GM19397 (cell line): Measurements from ENCODE around the gene KIF6.
"Not testable (repeated sequence)": the region's sequence is repeated elsewhere in the genome, so short reads cannot be mapped to it uniquely, and the experiment has no call there.

Source experiments
- ATAC-seq: cut with Tn5 transposase; IDR thresholded peaks from one replicate; pipeline ENCODE4 v1.9.1; 2021; ENCODE audit warnings: mild to moderate bottlenecking, moderate library complexity; ENCODE audit not compliant: unreplicated experiment

The KIF6 gene

GRCh38 chr6:39302669-39303424 lies 422.4 kb downstream of the KIF6 start:
- peak; percentile 80 for ATAC-seq

DNA sequence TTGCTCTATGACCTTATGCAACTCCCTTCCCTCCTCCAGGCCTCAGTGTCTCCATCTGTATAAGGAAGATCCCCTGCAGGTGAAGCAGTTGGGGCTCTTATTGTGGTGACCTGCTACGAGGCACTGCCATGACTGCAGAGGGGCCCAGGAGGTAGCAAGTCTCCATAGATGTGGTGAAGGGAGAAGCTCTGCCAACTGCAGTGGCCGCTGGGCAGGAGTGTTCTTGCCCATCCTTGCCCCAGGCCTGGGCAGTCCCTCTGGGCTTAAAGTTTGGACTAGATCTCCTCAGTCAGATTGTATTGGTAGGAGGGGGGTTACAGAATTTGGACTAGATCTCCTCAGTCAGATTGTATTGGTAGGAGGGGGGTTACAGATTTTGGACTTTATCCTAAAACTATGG lies 423.2 kb downstream of the KIF6 start:
- no peak for ATAC-seq

GRCh38 chr6:39301606-39302005 lies 423.6 kb downstream of the KIF6 start:
- ATAC-seq, result no peak

- no peak for ATAC-seq
Measured at GRCh38 chr6:39300739-39301138, 424.5 kb downstream of the KIF6 start.

DNA sequence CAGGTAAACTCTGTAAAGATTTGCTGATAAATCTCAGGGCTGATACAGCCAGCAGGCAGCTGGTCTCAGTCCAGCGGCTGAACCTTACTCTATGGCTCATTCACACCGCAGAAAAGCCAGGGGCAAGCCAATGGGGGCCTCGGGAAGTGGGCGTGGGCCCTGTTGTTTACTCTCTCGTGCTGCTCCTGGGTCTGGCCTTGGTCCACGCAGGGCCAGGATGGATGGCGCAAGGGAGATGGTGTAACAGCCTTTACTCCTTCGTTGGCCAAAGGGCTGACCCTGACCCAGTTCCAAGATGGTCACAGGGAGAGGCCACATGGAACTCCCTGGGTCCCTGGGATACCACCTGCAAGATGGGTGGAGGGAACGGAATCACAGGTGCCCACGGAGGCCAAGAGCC lies 427.1 kb downstream of the KIF6 start:
- ATAC-seq, result no peak

- ATAC-seq, result no peak
Measured at GRCh38 chr6:39296745-39297640, 428.2 kb downstream of the KIF6 start.

GRCh38 chr6:39295611-39296011 lies 429.6 kb downstream of the KIF6 start:
- no peak for ATAC-seq

DNA sequence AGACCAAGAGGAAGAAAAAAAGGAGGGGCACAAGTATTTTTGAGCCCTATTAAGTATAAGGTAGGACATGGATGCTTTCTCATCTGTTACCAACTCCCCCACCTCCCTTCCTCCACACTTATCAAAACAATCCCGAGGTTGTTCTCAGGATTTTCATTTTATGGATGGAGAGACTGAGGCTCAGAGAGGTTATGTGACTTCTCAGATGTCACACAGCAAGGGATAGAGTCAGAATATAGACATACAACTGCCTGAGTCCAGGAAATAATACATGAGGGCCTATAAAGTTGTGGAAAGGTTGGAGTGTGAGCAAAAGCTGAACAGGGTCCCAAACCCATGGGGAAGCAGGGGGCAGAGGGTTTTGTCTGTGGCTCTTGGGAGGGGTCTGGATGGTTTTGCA lies 430.3 kb downstream of the KIF6 start:
- ATAC-seq, result no peak

GRCh38 chr6:39294133-39294532 lies 431.1 kb downstream of the KIF6 start:
- ATAC-seq, result no peak

DNA sequence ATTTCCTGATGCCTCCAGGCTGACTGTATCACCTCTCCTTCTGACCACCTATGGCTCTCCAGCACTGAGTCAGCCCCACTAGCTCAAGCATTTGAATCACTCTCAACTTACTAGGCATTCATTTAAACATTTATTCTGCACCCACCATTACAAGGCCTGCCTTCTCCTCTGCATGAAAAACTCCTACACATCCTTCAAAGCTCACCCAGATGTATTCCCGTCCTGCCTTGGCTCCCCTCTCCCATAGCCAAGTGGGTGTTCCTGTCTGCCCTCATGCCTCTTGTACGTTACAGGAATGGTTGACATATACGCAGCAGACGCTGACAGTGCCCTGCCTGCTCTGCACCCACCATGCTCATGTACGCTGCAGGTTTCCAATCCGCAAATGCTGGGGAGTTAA lies 432.6 kb downstream of the KIF6 start:
- no peak for ATAC-seq

GRCh38 chr6:39289490-39289889 lies 435.7 kb downstream of the KIF6 start:
- ATAC-seq, result no peak

GRCh38 chr6:39287601-39288000 lies 437.6 kb downstream of the KIF6 start:
- ATAC-seq, result no peak

DNA sequence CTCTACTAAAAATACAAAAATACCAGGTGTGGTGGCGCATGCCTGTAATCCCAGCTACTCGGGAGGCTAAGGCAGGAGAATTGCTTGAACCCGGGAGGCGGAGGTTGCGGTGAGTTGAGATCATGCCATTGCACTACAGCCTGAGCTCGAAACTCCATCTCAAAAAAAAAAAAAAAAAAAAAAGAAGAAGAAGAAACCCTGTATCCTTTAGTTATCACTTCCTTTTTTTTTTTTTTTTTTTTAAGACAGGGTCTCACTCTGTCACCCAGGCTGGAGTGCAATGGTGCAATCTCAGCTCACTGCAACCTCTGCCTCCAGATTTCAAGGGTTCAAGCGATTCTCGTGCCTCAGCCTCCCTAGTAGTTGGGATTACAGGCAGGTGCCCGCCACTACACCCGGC lies 438.6 kb downstream of the KIF6 start:
- not testable (repeated sequence) for ATAC-seq

DNA sequence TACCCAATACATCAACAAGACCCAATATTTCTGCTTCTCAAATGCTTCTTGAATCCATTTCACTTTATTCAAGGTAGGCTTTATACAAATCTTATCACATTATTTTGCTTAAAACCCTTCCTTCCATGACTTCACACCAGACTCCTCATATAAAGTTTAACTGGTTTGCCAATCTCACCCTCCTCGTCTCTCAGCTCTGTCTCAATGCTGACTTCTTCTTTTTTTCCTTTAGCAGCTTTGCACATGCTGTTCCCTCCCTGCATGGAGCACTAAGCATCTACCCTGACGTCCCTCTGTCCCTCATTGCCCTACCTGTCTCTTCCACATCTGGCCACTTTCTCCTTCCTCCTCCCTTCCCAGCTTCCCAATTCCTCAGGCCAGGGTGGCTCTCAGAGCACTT lies 442.4 kb downstream of the KIF6 start:
- no peak for ATAC-seq

DNA sequence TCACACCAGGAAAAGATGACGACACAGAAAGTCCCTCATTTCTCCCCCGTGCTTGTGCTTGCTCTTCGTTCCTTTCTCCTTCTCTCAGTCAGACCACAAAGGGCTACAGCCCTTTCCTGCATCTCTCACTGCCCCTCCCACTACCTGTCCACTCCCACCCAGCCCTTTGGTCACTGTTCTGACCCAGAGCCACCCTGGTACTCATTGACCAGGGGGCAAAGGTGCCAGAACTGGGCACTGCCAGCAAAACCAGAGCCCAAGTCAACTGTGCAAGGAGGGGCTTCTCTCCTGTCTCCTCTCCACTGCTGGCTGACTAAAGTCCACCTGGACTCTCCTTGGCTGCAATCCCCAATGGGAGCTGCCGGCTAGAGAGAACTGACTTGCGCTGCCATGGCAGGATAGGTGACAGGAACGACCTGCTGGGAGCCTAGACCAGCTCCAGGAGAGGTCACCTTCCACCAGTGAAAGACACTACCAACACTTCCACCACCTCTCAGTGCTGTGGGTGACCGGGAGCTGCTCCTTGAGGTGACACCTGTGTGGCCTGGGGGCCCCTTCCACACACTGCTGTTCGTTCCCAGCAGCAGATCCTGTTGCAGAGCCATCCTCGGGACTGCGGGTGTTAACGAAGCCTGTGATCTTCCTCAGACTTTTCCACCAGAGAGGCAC lies 443.8 kb downstream of the KIF6 start:
- ATAC-seq, result no peak

DNA sequence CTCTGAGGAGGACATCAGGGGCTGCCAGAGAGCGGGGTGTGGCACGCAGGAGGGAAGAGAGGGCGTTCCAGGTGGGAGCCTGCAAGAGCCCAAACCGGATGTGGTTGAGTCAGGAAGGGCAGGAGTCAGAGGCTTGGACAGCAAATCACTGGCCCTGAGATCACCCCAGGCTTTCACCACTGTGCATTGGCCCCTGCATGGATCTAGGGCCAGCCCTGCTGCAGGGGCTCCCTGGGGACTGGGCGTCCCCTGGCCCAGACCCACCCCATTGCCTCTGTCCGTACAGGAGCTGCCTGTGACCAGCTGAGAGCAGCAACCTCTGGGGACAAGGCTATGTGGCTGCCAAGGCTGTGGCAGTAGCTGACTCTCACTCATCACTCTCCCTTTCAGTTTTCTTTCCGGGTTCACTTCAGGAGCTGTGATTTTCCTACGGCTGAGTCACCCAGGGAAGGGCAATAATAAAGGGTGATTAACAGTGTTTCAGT lies 444.9 kb downstream of the KIF6 start:
- no peak for ATAC-seq
